Astrocyte (in vitro differentiated cells and primary cell): ENCODE data around the gene UBE2F. TPM values are rescaled to one million over a fixed set of nuclear protein-coding genes. Genes with fewer than 3 reads are reported as not detected.

Experiments
- DNase-seq: peaks from one replicate; pipeline ENCODE4 v3.0.0-alpha.2; 2010; ENCODE audit warnings: low read depth
- FAIRE-seq: peaks from 2 replicates; lab custom pipeline; 2011; peaks lifted over from hg19 to GRCh38; lab: Jason Lieb, UNC
- H2AFZ ChIP-seq: 2 replicates; pipeline ENCODE4 v1.6.0; 2012; ENCODE audit warnings: low read depth, low read length, inconsistent platforms
- H3K27ac ChIP-seq: 2 replicates; pipeline ENCODE4 v1.5.1; 2011; ENCODE audit warnings: low read depth, low read length, inconsistent platforms
- H3K27me3 ChIP-seq: 2 replicates; pipeline ENCODE4 v1.6.0; 2011; ENCODE audit warnings: low read length, inconsistent platforms; ENCODE audit not compliant: insufficient read depth
- H3K36me3 ChIP-seq: 2 replicates; pipeline ENCODE4 v1.5.1; 2011; ENCODE audit warnings: low read length, inconsistent platforms; ENCODE audit not compliant: insufficient read depth
- H3K4me1 ChIP-seq: 2 replicates; pipeline ENCODE4 v1.5.1; 2011; ENCODE audit warnings: low read length, inconsistent platforms; ENCODE audit not compliant: insufficient read depth
- H3K4me2 ChIP-seq: 2 replicates; pipeline ENCODE4 v1.6.0; 2012; ENCODE audit warnings: low read length, inconsistent platforms
- H3K4me3 ChIP-seq: 2 replicates; pipeline ENCODE4 v1.5.1; 2011; ENCODE audit warnings: low read depth, mild to moderate bottlenecking, low read length, inconsistent platforms; ENCODE audit not compliant: insufficient read depth
- H3K79me2 ChIP-seq: 2 replicates; pipeline ENCODE4 v1.6.0; 2012; ENCODE audit warnings: mild to moderate bottlenecking, low read length, inconsistent platforms; ENCODE audit not compliant: insufficient read depth
- H3K9ac ChIP-seq: 2 replicates; pipeline ENCODE4 v1.6.0; 2012; ENCODE audit warnings: mild to moderate bottlenecking, low read length, inconsistent platforms
- H3K9me3 ChIP-seq: 2 replicates; pipeline ENCODE4 v1.5.1; 2012; ENCODE audit warnings: low read depth, mild to moderate bottlenecking, low read length, inconsistent platforms; ENCODE audit not compliant: insufficient read depth
- H4K20me1 ChIP-seq: 2 replicates; pipeline ENCODE4 v1.6.0; 2012; ENCODE audit warnings: low read length, inconsistent platforms; ENCODE audit not compliant: insufficient read depth
- H3K27ac Mint-ChIP-seq: one replicate; pipeline ENCODE4 v1.8.0; 2021; ENCODE audit warnings: mild to moderate bottlenecking, mixed read lengths; ENCODE audit not compliant: unreplicated experiment
- H3K27me3 Mint-ChIP-seq: one replicate; pipeline ENCODE4 v1.8.0; 2021; ENCODE audit warnings: low read depth, mixed read lengths; ENCODE audit not compliant: unreplicated experiment
- H3K36me3 Mint-ChIP-seq: one replicate; pipeline ENCODE4 v1.8.0; 2021; ENCODE audit warnings: low read depth, mixed read lengths; ENCODE audit not compliant: unreplicated experiment
- H3K4me1 Mint-ChIP-seq: one replicate; pipeline ENCODE4 v1.8.0; 2021; ENCODE audit warnings: low read depth, mixed read lengths; ENCODE audit not compliant: unreplicated experiment
- H3K4me3 Mint-ChIP-seq: one replicate; pipeline ENCODE4 v1.8.0; 2021; ENCODE audit warnings: mild to moderate bottlenecking, moderate library complexity, mixed read lengths; ENCODE audit not compliant: unreplicated experiment
- H3K9me3 Mint-ChIP-seq: one replicate; pipeline ENCODE4 v1.8.0; 2021; ENCODE audit warnings: mild to moderate bottlenecking, mixed read lengths; ENCODE audit not compliant: unreplicated experiment
- CTCF ChIP-seq: IDR thresholded peaks from 2 replicates; pipeline ENCODE4 v1.5.1; 2011; ENCODE audit warnings: low read depth, mild to moderate bottlenecking, inconsistent platforms, low read length, moderate library complexity; ENCODE audit not compliant: insufficient read depth
- EZH2 ChIP-seq: IDR thresholded peaks from 2 replicates; pipeline ENCODE4 v1.6.1; 2012; ENCODE audit warnings: mild to moderate bottlenecking, low read length, inconsistent platforms; ENCODE audit not compliant: insufficient read depth
- total RNA-seq: library from RNA; stranded (reverse); gene quantifications from 2 replicates; pipeline ENCODE4 v1.2.1, GENCODE V29; 2021

Gene UBE2F
- total RNA-seq, 1 donor from 2014 or later = 67.1 TPM

DNA sequence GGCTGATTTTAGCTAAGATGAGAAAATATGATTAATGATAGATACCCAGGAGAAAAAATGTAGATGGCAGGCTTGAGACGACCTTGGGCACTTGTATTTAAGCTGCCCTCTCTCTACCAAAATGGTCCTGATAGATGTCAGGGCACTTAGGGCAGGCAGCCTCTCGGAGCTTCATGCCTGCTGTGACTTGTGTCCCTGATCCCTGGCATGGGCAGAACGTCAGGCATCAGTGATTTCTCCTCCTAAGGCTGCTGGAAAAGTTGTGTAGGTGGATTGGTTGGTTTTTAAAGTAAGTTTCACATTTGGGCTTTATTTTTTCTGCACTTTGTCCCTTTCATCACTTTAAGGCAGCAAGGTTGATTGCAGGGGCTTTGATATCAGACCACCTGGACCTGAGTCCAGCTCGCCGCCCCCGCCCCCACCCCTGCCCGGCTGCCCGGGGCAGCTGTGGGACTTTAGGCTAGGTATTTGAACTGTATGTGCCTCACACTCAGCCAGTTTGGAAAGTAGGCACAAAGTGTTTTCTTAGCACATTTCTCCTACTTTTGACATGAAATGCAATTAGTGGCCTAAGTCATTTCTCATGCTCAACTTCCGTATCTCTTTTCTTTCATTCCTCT, 59.0 kb downstream of the UBE2F start:
- Histone ChIP-seq H3K27ac (no peak overlapping the region), H3K4me2 (no peak overlapping the region), H3K9ac (no peak overlapping the region), H2AFZ (no peak overlapping the region), H3K79me2 (no peaks in the 10 kb centered on the region), H3K4me3 (no peak overlapping the region), H3K27me3 (no peaks in the 10 kb centered on the region), H4K20me1 (peaks cover 4% of the 10 kb centered on the region), H3K36me3 (peaks cover 12% of the 10 kb centered on the region), H3K9me3 (no peaks in the 10 kb centered on the region), H3K4me1 (no peaks in the 10 kb centered on the region)
- DNase-seq = no peak
- H3K9me3 Mint-ChIP-seq = no peaks in the 10 kb centered on the region
- H3K27ac Mint-ChIP-seq = no peak overlapping the region
- TF ChIP-seq EZH2 (no peak), CTCF (no peak)
- FAIRE-seq = no peak
- no peak overlapping the region for H3K4me3 Mint-ChIP-seq
- peaks cover 18% of the 10 kb centered on the region for H3K36me3 Mint-ChIP-seq
- H3K4me1 Mint-ChIP-seq = peaks cover 18% of the 10 kb centered on the region
- H3K27me3 Mint-ChIP-seq = no peaks in the 10 kb centered on the region

GRCh38 chr2:238027058-238027457, 60.2 kb downstream of the UBE2F start:
- Mint-ChIP-seq H3K27me3 (no peaks in the 10 kb centered on the region), H3K27ac (no peak overlapping the region), H3K4me3 (no peak overlapping the region), H3K4me1 (peaks cover 12% of the 10 kb centered on the region), H3K9me3 (no peaks in the 10 kb centered on the region), H3K36me3 (peaks cover 25% of the 10 kb centered on the region)
- Histone ChIP-seq H3K36me3 (peaks cover 17% of the 10 kb centered on the region), H3K4me1 (no peaks in the 10 kb centered on the region), H3K4me2 (no peak overlapping the region), H3K9me3 (no peaks in the 10 kb centered on the region), H3K4me3 (no peak overlapping the region), H4K20me1 (peaks cover 4% of the 10 kb centered on the region), H3K27me3 (no peaks in the 10 kb centered on the region), H3K79me2 (no peaks in the 10 kb centered on the region), H3K9ac (no peak overlapping the region), H2AFZ (no peak overlapping the region), H3K27ac (no peak overlapping the region)
- DNase-seq (peak; percentile 46), FAIRE-seq (no peak)
- no peak for TF ChIP-seq EZH2
- no peak for TF ChIP-seq CTCF
